H1 (cell line): Measurements from ENCODE around the gene UPF1. TPM values are rescaled to one million over a fixed set of nuclear protein-coding genes. Genes with fewer than 3 reads are reported as not detected.

Source experiments
- KDM5A ChIP-seq: fragments of 200-600 bp; IDR thresholded peaks from 2 replicates; pipeline ENCODE4 v1.7.1; 2012; ENCODE audit warnings: mild to moderate bottlenecking, low read length, inconsistent platforms, mixed read lengths
- NANOG ChIP-seq: IDR thresholded peaks from 2 replicates; pipeline ENCODE4 v1.6.1; 2011; ENCODE audit warnings: low read length, low read depth, mild to moderate bottlenecking, inconsistent platforms; ENCODE audit not compliant: insufficient read depth, poor library complexity, severe bottlenecking
- polyA plus RNA-seq, 7 experiments: library from polyadenylated mRNA; depleted of rRNA in 3 of 7; stranded (reverse) in 5 of 7; unstranded in 2 of 7; fragments of >200 nt in 5 of 7; fragments of 200-250 nt in 2 of 7; gene quantifications; 1 replicate in 5 of 7; 2 replicates in 1 of 7; 4 replicates in 1 of 7; pipeline versions ENCODE4 v1.2.1 to v1.2.3, GENCODE V29; 2011 to 2013; ENCODE audit warnings: missing spikeins in 2 of 7, mixed read lengths in 2 of 7
- total RNA-seq: library from RNA; stranded (reverse); fragmentation: NEBNext Ultra II Directional; extraction: Animal tissue kit (Norgen Biotek cat#: 25700); gene quantifications from 2 replicates; pipeline ENCODE4 v1.2.1, GENCODE V29; 2021

UPF1 gene
- total and polyA plus RNA-seq, 2 of the 8 experiments (the other 6 are each of a cell fraction or from before 2014, with no cell fraction given), result 46.4 to 62.0 TPM

GRCh38 chr19:18847549-18848463, 16.0 kb downstream of the UPF1 start (continued):
- TF ChIP-seq KDM5A, result no peak
- TF ChIP-seq NANOG, result no peak
